PFSK-1 (cell line): Measurements from ENCODE around the gene CDH26.

Experiments
- FOXP2 ChIP-seq: optimal IDR thresholded peaks from 2 replicates; pipeline ENCODE3; 2011; ENCODE audit warnings: borderline replicate concordance, control low read depth, inconsistent platforms; ENCODE audit not compliant: insufficient read depth; ENCODE audit errors: extremely low read length, extremely low read depth
- POLR2AphosphoS5 ChIP-seq: IDR thresholded peaks from 2 replicates; pipeline ENCODE4 v1.6.1; 2012; ENCODE audit warnings: low read depth, mild to moderate bottlenecking, control low read depth, low read length, moderate library complexity
- SIN3A ChIP-seq: IDR thresholded peaks from 2 replicates; pipeline ENCODE4 v1.6.1; 2012; ENCODE audit warnings: mild to moderate bottlenecking, low read length, moderate library complexity, borderline replicate concordance; ENCODE audit not compliant: insufficient read depth
- TAF1 ChIP-seq: IDR thresholded peaks from 2 replicates; pipeline ENCODE4 v1.6.1; 2012; ENCODE audit warnings: low read length, control low read depth, borderline replicate concordance; ENCODE audit not compliant: insufficient read depth
- TF ChIP-seq, protein P1 (sequence below), 2 experiments: IDR thresholded peaks; 2 replicates each; pipeline versions ENCODE4 v1.6.1 to v1.8.0; 2011 to 2012; ENCODE audit warnings: low read depth in 2 of 2, low read length in 2 of 2, control low read depth in 1 of 2, inconsistent platforms in 1 of 2, mild to moderate bottlenecking in 1 of 2, moderate library complexity in 1 of 2; ENCODE audit not compliant: insufficient read depth in 1 of 2

CDH26 gene

GRCh38 chr20:59958626-59959025 lies 403 bp downstream of the CDH26 start:
- no peak for TF ChIP-seq FOXP2
- no peak for TF ChIP-seq POLR2AphosphoS5
- no peak for TF ChIP-seq TAF1
- TF ChIP-seq, protein P1, sequence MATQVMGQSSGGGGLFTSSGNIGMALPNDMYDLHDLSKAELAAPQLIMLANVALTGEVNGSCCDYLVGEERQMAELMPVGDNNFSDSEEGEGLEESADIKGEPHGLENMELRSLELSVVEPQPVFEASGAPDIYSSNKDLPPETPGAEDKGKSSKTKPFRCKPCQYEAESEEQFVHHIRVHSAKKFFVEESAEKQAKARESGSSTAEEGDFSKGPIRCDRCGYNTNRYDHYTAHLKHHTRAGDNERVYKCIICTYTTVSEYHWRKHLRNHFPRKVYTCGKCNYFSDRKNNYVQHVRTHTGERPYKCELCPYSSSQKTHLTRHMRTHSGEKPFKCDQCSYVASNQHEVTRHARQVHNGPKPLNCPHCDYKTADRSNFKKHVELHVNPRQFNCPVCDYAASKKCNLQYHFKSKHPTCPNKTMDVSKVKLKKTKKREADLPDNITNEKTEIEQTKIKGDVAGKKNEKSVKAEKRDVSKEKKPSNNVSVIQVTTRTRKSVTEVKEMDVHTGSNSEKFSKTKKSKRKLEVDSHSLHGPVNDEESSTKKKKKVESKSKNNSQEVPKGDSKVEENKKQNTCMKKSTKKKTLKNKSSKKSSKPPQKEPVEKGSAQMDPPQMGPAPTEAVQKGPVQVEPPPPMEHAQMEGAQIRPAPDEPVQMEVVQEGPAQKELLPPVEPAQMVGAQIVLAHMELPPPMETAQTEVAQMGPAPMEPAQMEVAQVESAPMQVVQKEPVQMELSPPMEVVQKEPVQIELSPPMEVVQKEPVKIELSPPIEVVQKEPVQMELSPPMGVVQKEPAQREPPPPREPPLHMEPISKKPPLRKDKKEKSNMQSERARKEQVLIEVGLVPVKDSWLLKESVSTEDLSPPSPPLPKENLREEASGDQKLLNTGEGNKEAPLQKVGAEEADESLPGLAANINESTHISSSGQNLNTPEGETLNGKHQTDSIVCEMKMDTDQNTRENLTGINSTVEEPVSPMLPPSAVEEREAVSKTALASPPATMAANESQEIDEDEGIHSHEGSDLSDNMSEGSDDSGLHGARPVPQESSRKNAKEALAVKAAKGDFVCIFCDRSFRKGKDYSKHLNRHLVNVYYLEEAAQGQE (IDR thresholded peaks at IDR 0.05; ENCODE audit: insufficient read depth in 1 of 2, low read depth in 2 of 2, low read length in 2 of 2) = no peak

GRCh38 chr20:59961423-59961822 lies 3.2 kb downstream of the CDH26 start:
- TF ChIP-seq, protein P1 (IDR thresholded peaks at IDR 0.05; ENCODE audit: insufficient read depth in 1 of 2, low read depth in 2 of 2, low read length in 2 of 2) = no peak
- TF ChIP-seq FOXP2 (no peak), TAF1 (no peak), POLR2AphosphoS5 (no peak), SIN3A (no peak)

DNA sequence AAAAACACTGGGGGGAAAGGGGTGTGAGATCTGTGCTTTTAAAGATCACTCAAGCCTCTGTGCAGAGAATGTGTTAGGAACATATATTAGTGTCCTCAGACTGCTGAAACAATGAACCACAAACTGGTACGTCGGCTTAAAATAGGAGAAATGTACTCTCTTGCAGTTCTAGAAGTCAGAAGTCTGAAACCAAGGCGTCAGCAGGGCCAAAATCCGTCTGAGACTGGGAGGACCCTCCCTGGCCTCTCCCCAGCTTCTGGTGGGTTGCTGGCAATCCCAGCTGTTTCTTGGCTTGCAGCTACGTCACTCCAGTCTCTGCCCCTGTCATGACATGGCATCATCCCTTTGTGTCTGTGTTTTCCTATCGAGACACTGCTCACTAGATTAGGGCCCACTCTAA lies 3.9 kb downstream of the CDH26 start:
- TF ChIP-seq, protein P1 (IDR thresholded peaks at IDR 0.05; ENCODE audit: insufficient read depth in 1 of 2, low read depth in 2 of 2, low read length in 2 of 2) = no peak
- TF ChIP-seq SIN3A (no peak), TAF1 (no peak), POLR2AphosphoS5 (no peak), FOXP2 (no peak)

- TF ChIP-seq POLR2AphosphoS5 (no peak), TAF1 (no peak), SIN3A (no peak), FOXP2 (no peak)
- TF ChIP-seq, protein P1 (IDR thresholded peaks at IDR 0.05; ENCODE audit: insufficient read depth in 1 of 2, low read depth in 2 of 2, low read length in 2 of 2) = no peak
Observed at GRCh38 chr20:59966428-59966827, 8.2 kb downstream of the CDH26 start.

- TF ChIP-seq TAF1 = no peak
- TF ChIP-seq POLR2AphosphoS5 = no peak
- TF ChIP-seq FOXP2 = no peak
- no peak for TF ChIP-seq SIN3A
- TF ChIP-seq, protein P1 (IDR thresholded peaks at IDR 0.05; ENCODE audit: insufficient read depth in 1 of 2, low read depth in 2 of 2, low read length in 2 of 2) = no peak
Observed at GRCh38 chr20:59971428-59971827, 13.2 kb downstream of the CDH26 start.
